DMS79 treated with DMSO at 0.1 percent for 48 hours (cell line): ENCODE results near the gene CDC23.
"Not testable (repeated sequence)": the region's sequence is repeated elsewhere in the genome, so short reads cannot be mapped to it uniquely, and the experiment has no call there.

Experiments
- DNase-seq: peaks from one replicate; lab custom pipeline; 2025; lab: John Stamatoyannopoulos, UW

CDC23 gene

GRCh38 chr5:138216799-138217198 is 3.7 kb upstream of the CDC23 start:
- no peak for DNase-seq

GRCh38 chr5:138212828-138213160 is 329 bp downstream of the CDC23 start:
- DNase-seq: no peak

GRCh38 chr5:138210985-138211384 is 2.1 kb downstream of the CDC23 start:
- no peak for DNase-seq

GRCh38 chr5:138193859-138194258 is 19.3 kb downstream of the CDC23 start:
- not testable (repeated sequence) for DNase-seq

- DNase-seq: no peak
Observed at GRCh38 chr5:138192826-138193225, 20.3 kb downstream of the CDC23 start.

- DNase-seq: no peak
Observed at GRCh38 chr5:138188626-138189025, 24.5 kb downstream of the CDC23 start.

GRCh38 chr5:138186002-138186447 is 27.1 kb downstream of the CDC23 start:
- no peak for DNase-seq

- DNase-seq: no peak
Observed at GRCh38 chr5:138182808-138183207, 30.3 kb downstream of the CDC23 start.

- DNase-seq: no peak
Observed at GRCh38 chr5:138180841-138181240, 32.3 kb downstream of the CDC23 start.

- peak; percentile 46 for DNase-seq
Observed at GRCh38 chr5:138180183-138180782, 32.8 kb downstream of the CDC23 start.

- no peak for DNase-seq
Observed at GRCh38 chr5:138179277-138179857, 33.8 kb downstream of the CDC23 start.

GRCh38 chr5:138178516-138179276 is 34.4 kb downstream of the CDC23 start, which contains the start of the genes BRD8 and KIF20A:
Gene BRD8, minus strand, starts transcription at chr5:138178630. Its CDS starts 16 bp downstream, at chr5:138178614.
Gene KIF20A, plus strand, starts transcription at chr5:138179112. Its CDS starts 569 bp downstream, at chr5:138179681.
- DNase-seq: peak; percentile 78

GRCh38 chr5:138177941-138178515 is 35.1 kb downstream of the CDC23 start:
- peak; percentile 11 for DNase-seq

GRCh38 chr5:138170299-138170698 is 42.8 kb downstream of the CDC23 start:
- DNase-seq: no peak

GRCh38 chr5:138169124-138169523 is 44.0 kb downstream of the CDC23 start:
- no peak for DNase-seq

GRCh38 chr5:138163721-138164120 is 49.4 kb downstream of the CDC23 start:
- DNase-seq: no peak

GRCh38 chr5:138160706-138161105 is 52.4 kb downstream of the CDC23 start:
- DNase-seq: no peak

GRCh38 chr5:138159666-138160065 is 53.5 kb downstream of the CDC23 start:
- no peak for DNase-seq

GRCh38 chr5:138157626-138158025 is 55.5 kb downstream of the CDC23 start:
- DNase-seq: no peak

GRCh38 chr5:138155977-138156376 is 57.1 kb downstream of the CDC23 start:
- not testable (repeated sequence) for DNase-seq

- DNase-seq: no peak
Observed at GRCh38 chr5:138149530-138149929, 63.6 kb downstream of the CDC23 start.

- DNase-seq: no peak
Observed at GRCh38 chr5:138148811-138149210, 64.3 kb downstream of the CDC23 start.

GRCh38 chr5:138143578-138143977 is 69.5 kb downstream of the CDC23 start:
- not testable (repeated sequence) for DNase-seq
